ENCODE results near the gene COL1A2. TPM values are rescaled to one million over a fixed set of nuclear protein-coding genes. Genes with fewer than 3 reads are reported as not detected.

COL1A2 gene
- total and polyA plus RNA-seq, 2 of the 8 experiments (the other 6 are each of a cell fraction or from before 2014, with no cell fraction given), result 45.2 to 87.2 TPM

- TF ChIP-seq, protein P1, sequence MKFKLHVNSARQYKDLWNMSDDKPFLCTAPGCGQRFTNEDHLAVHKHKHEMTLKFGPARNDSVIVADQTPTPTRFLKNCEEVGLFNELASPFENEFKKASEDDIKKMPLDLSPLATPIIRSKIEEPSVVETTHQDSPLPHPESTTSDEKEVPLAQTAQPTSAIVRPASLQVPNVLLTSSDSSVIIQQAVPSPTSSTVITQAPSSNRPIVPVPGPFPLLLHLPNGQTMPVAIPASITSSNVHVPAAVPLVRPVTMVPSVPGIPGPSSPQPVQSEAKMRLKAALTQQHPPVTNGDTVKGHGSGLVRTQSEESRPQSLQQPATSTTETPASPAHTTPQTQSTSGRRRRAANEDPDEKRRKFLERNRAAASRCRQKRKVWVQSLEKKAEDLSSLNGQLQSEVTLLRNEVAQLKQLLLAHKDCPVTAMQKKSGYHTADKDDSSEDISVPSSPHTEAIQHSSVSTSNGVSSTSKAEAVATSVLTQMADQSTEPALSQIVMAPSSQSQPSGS (IDR thresholded peaks at IDR 0.05; ENCODE audit: low read length), result no peak
Observed at GRCh38 chr7:94429153-94429552, 34.5 kb downstream of the COL1A2 start (continued).
